OCI-LY1 (cell line): ENCODE results near the gene BMP8B.

ENCODE experiments used
- H2AFZ ChIP-seq: fragments of 200-600 bp; sonication (generic), shearing (Covaris generic); 2 replicates; pipeline ENCODE4 v1.6.0; 2014; ENCODE audit warnings: antibody characterized with exemption, mild to moderate bottlenecking, low read length
- H3F3A ChIP-seq: fragments of 200-600 bp; sonication (generic), shearing (Covaris generic); 2 replicates; pipeline ENCODE4 v1.6.0; 2014; ENCODE audit warnings: mild to moderate bottlenecking, antibody characterized with exemption, low read length, moderate library complexity; ENCODE audit not compliant: insufficient read depth
- H3K27ac ChIP-seq: fragments of 200-600 bp; sonication (generic); 2 replicates; pipeline ENCODE4 v1.5.1; 2014; ENCODE audit warnings: low read length, mixed run types, mild to moderate bottlenecking, low read depth; ENCODE audit not compliant: poor library complexity, severe bottlenecking
- H3K27me3 ChIP-seq: fragments of 200-600 bp; sonication (generic); 2 replicates; pipeline ENCODE4 v1.6.0; 2014; ENCODE audit warnings: antibody characterized with exemption, mild to moderate bottlenecking, low read length, moderate library complexity; ENCODE audit not compliant: insufficient read depth
- H3K36me3 ChIP-seq: fragments of 200-600 bp; sonication (generic); 2 replicates; pipeline ENCODE4 v1.6.1; 2014; ENCODE audit warnings: mild to moderate bottlenecking, antibody characterized with exemption, low read length, moderate library complexity, mixed read lengths; ENCODE audit not compliant: insufficient read depth
- H3K4me1 ChIP-seq: fragments of 200-600 bp; sonication (generic); 2 replicates; pipeline ENCODE4 v1.5.1; 2014; ENCODE audit warnings: mild to moderate bottlenecking, low read length, moderate library complexity; ENCODE audit not compliant: insufficient read depth, severe bottlenecking
- H3K4me2 ChIP-seq: fragments of 200-600 bp; sonication (generic), shearing (Covaris generic); 2 replicates; pipeline ENCODE4 v1.6.1; 2014; ENCODE audit warnings: low read length
- H3K4me3 ChIP-seq: fragments of 200-600 bp; sonication (generic); 2 replicates; pipeline ENCODE4 v1.5.1; 2014; ENCODE audit warnings: low read length, low read depth, mild to moderate bottlenecking, mixed read lengths; ENCODE audit not compliant: poor library complexity, severe bottlenecking
- H3K79me2 ChIP-seq: fragments of 200-600 bp; shearing (Covaris generic); 2 replicates; pipeline ENCODE4 v1.6.1; 2016; ENCODE audit warnings: mixed run types, low read length, mixed read lengths; ENCODE audit not compliant: insufficient read depth
- H3K9ac ChIP-seq: fragments of 200-600 bp; sonication (generic), shearing (Covaris generic); 2 replicates; pipeline ENCODE4 v1.6.1; 2014; ENCODE audit warnings: mild to moderate bottlenecking, low read length, mixed read lengths
- H3K9me2 ChIP-seq: fragments of 200-600 bp; sonication (generic), shearing (Covaris generic); 2 replicates; pipeline ENCODE4 v1.6.1; 2014; ENCODE audit warnings: low read depth, mild to moderate bottlenecking, low read length, mixed read lengths
- H3K9me3 ChIP-seq: fragments of 200-600 bp; shearing (Covaris generic); 2 replicates; pipeline ENCODE4 v1.6.1; 2014; ENCODE audit warnings: low read length, mixed read lengths
- H4K20me1 ChIP-seq: fragments of 200-600 bp; sonication (generic), shearing (Covaris generic); 2 replicates; pipeline ENCODE4 v1.6.0; 2016; ENCODE audit warnings: mild to moderate bottlenecking, low read length; ENCODE audit not compliant: insufficient read depth
- CTCF ChIP-seq: fragments of 200-600 bp; sonication (generic), shearing (Covaris generic); IDR thresholded peaks from 2 replicates; pipeline ENCODE4 v1.5.1; 2017; ENCODE audit warnings: mild to moderate bottlenecking, antibody characterized with exemption, low read length, moderate library complexity, mixed read lengths
- EZH2 ChIP-seq: fragments of 200-600 bp; sonication (generic), shearing (Covaris generic); IDR thresholded peaks from 2 replicates; pipeline ENCODE4 v1.8.0; 2017; ENCODE audit warnings: borderline replicate concordance, mixed run types, mild to moderate bottlenecking, antibody characterized with exemption, low read length, moderate library complexity, mixed read lengths

The BMP8B gene

DNA sequence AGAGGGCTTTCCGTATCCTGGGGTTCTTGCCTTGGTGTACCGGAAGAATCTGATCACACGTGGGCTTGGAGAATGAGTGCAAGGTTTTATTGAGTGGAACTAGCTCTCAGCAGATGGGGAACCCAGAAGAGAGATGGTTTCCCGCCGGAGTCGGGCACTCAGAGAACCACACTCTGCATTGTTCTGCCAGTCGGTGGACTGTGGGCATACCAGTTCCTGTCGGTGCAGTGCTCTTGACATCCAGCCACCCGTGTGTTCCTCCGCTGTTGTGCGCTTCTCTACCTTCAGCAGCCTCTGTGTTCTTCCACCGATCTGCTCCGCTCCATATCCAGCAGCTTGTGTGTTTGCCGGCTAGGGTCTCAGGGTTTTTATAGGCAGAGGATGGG, 60.7 kb downstream of the BMP8B start:
- peak overlapping the region; percentile 54 for H3K4me3 ChIP-seq
- H3K27me3 ChIP-seq, result no peaks in the 10 kb centered on the region

GRCh38 chr1:39727221-39727931, 61.3 kb downstream of the BMP8B start:
- H3K4me3 ChIP-seq, result peak overlapping the region; percentile 54
- no peak overlapping the region for H3K27ac ChIP-seq
- TF ChIP-seq EZH2 (no peak), CTCF (no peak)
- H3K4me2 ChIP-seq, result peak overlapping the region; percentile 65
- no peaks in the 10 kb centered on the region for H4K20me1 ChIP-seq
- H3F3A ChIP-seq, result no peaks in the 10 kb centered on the region
- H2AFZ ChIP-seq, result no peak overlapping the region
- no peak overlapping the region; the same call in 1 of the 2 replicates for H3K9ac ChIP-seq
- no peaks in the 10 kb centered on the region for H3K79me2 ChIP-seq
- peaks cover 12% of the 10 kb centered on the region for H3K4me1 ChIP-seq
- H3K9me2 ChIP-seq, result no peaks in the 10 kb centered on the region
- no peaks in the 10 kb centered on the region for H3K36me3 ChIP-seq
- no peaks in the 10 kb centered on the region for H3K9me3 ChIP-seq
- no peaks in the 10 kb centered on the region for H3K27me3 ChIP-seq

More for the DNA sequence above, 60.7 kb downstream of the BMP8B start:
- TF ChIP-seq EZH2 (no peak), CTCF (no peak)
- no peak overlapping the region for H3K27ac ChIP-seq
- H3K9ac ChIP-seq, result no peak overlapping the region; the same call in 1 of the 2 replicates
- no peaks in the 10 kb centered on the region for H3K9me2 ChIP-seq
- H3K4me1 ChIP-seq, result peaks cover 12% of the 10 kb centered on the region
- no peaks in the 10 kb centered on the region for H3F3A ChIP-seq
- no peaks in the 10 kb centered on the region for H3K36me3 ChIP-seq
- no peaks in the 10 kb centered on the region for H3K79me2 ChIP-seq
- H4K20me1 ChIP-seq, result no peaks in the 10 kb centered on the region
- peak overlapping the region; percentile 65 for H3K4me2 ChIP-seq
- no peaks in the 10 kb centered on the region for H3K9me3 ChIP-seq
- no peak overlapping the region for H2AFZ ChIP-seq

GRCh38 chr1:39726600-39726999, 62.1 kb downstream of the BMP8B start:
- Histone ChIP-seq H3K36me3 (no peaks in the 10 kb centered on the region), H3F3A (no peaks in the 10 kb centered on the region), H3K4me3 (no peak overlapping the region), H3K9me2 (no peaks in the 10 kb centered on the region), H3K27me3 (no peaks in the 10 kb centered on the region; the same call in 1 of the 2 replicates), H3K27ac (no peak overlapping the region), H3K4me2 (no peak overlapping the region), H4K20me1 (no peaks in the 10 kb centered on the region), H3K9ac (no peak overlapping the region), H3K9me3 (no peaks in the 10 kb centered on the region), H3K79me2 (no peaks in the 10 kb centered on the region), H2AFZ (no peak overlapping the region), H3K4me1 (peaks cover 12% of the 10 kb centered on the region)
- TF ChIP-seq EZH2 (no peak), CTCF (no peak)
